NCI-H128 (cell line): ENCODE data around the gene SMIM3.
"Not testable (repeated sequence)": the region's sequence is repeated elsewhere in the genome, so short reads cannot be mapped to it uniquely, and the experiment has no call there.

Source experiments
- DNase-seq: peaks from one replicate; lab custom pipeline; 2025; ENCODE audit not compliant: unreplicated experiment; lab: John Stamatoyannopoulos, UW

Gene SMIM3

GRCh38 chr5:150778517-150779396 is at the start of gene SMIM3:
Gene SMIM3 (plus strand): TSS chr5:150778757. CDS start chr5:150795441, 16,684 bp downstream.
- no peak for DNase-seq

GRCh38 chr5:150729859-150730258 is 48.7 kb upstream of the SMIM3 start:
- no peak for DNase-seq

GRCh38 chr5:150731669-150732242 is 46.8 kb upstream of the SMIM3 start:
- DNase-seq: no peak

- DNase-seq: no peak
Measured at GRCh38 chr5:150734579-150735384, 43.8 kb upstream of the SMIM3 start.

GRCh38 chr5:150738862-150739261 is 39.7 kb upstream of the SMIM3 start:
- DNase-seq: no peak

GRCh38 chr5:150740992-150741391 is 37.6 kb upstream of the SMIM3 start:
- DNase-seq: no peak

GRCh38 chr5:150742455-150743141 is 36.0 kb upstream of the SMIM3 start:
- DNase-seq: not testable (repeated sequence)

GRCh38 chr5:150743142-150743488 is 35.4 kb upstream of the SMIM3 start:
- DNase-seq: not testable (repeated sequence)

GRCh38 chr5:150750469-150750868 is 28.1 kb upstream of the SMIM3 start:
- no peak for DNase-seq

- DNase-seq: no peak
Measured at GRCh38 chr5:150751096-150751891, 27.3 kb upstream of the SMIM3 start.

- no peak for DNase-seq
Measured at GRCh38 chr5:150753463-150753862, 25.1 kb upstream of the SMIM3 start.

GRCh38 chr5:150753863-150754262 is 24.7 kb upstream of the SMIM3 start:
- no peak for DNase-seq

GRCh38 chr5:150757087-150757649 is 21.4 kb upstream of the SMIM3 start:
- no peak for DNase-seq

GRCh38 chr5:150758203-150758530 is 20.4 kb upstream of the SMIM3 start:
- no peak for DNase-seq

GRCh38 chr5:150758531-150759333 is 19.8 kb upstream of the SMIM3 start, which contains the start of gene DCTN4:
Gene DCTN4 (minus strand): TSS chr5:150759017. CDS start chr5:150758993, 24 bp downstream.
- peak; percentile 80 for DNase-seq

GRCh38 chr5:150759334-150759583 is 19.3 kb upstream of the SMIM3 start:
- DNase-seq: no peak

GRCh38 chr5:150762211-150762610 is 16.3 kb upstream of the SMIM3 start:
- no peak for DNase-seq

GRCh38 chr5:150763023-150763769 is 15.4 kb upstream of the SMIM3 start:
- DNase-seq: no peak

GRCh38 chr5:150764530-150764929 is 14.0 kb upstream of the SMIM3 start:
- DNase-seq: no peak
